Body of pancreas (tissue), 4 donors: ENCODE data around the gene PLCB3. TPM values are rescaled to one million over a fixed set of nuclear protein-coding genes. Genes with fewer than 3 reads are reported as not detected.
A peak's percentile ranks its signal among the peaks of the same experiment; 100 is the strongest.

ENCODE experiments used
- ATAC-seq: fragments of 150-250 bp; one replicate; pipeline ENCODE4 v1.9.1; 2016
- DNase-seq, 4 donors: peaks; one replicate each; pipeline ENCODE4 v3.0.0-alpha.2; 2019
- H3K27ac ChIP-seq, 4 donors: fragments of 200-600 bp; sonication (generic); 1 replicate in 3 of 4; 2 replicates in 1 of 4; pipeline versions ENCODE4 v1.5.1 to v1.6.1; 2016 to 2019; ENCODE audit warnings: mild to moderate bottlenecking in 1 of 4, mixed read lengths in 1 of 4, moderate library complexity in 1 of 4
- H3K27me3 ChIP-seq, 2 donors: fragments of 200-600 bp; sonication (generic); one replicate each; pipeline ENCODE4 v1.6.0; 2016; ENCODE audit warnings: mild to moderate bottlenecking in 1 of 2
- H3K36me3 ChIP-seq, 2 donors: fragments of 200-600 bp; sonication (generic); replicated peaks in 1 of 2; 2 replicates each; pipeline ENCODE4 v1.5.1; 2016; ENCODE audit warnings: low read depth in 2 of 2; ENCODE audit not compliant: insufficient read depth in 1 of 2
- H3K4me1 ChIP-seq: fragments of 200-600 bp; sonication (generic); one replicate; pipeline ENCODE4 v1.6.0; 2016
- H3K4me3 ChIP-seq, 2 donors: fragments of 200-600 bp; sonication (generic); 1 replicate in 1 of 2; 2 replicates in 1 of 2; pipeline ENCODE4 v1.5.1; 2016 to 2019
- H3K9me3 ChIP-seq, 3 donors: fragments of 200-600 bp; sonication (generic); 1 replicate in 2 of 3; 2 replicates in 1 of 3; pipeline ENCODE4 v1.5.1; 2016
- POLR2A ChIP-seq, 3 donors: fragments of 450-650 bp; IDR thresholded peaks; one replicate each; pipeline ENCODE4 v1.6.1; 2016; ENCODE audit warnings: antibody characterized with exemption in 3 of 3, mild to moderate bottlenecking in 2 of 3
- WGBS, 2 donors: methylation state at CpG; one replicate each; pipeline ENCODE4 v1.1.5; 2017; 5-methylcytosine and 5-hydroxymethylcytosine counted together
- intact Hi-C: fragments of 100-400 bp; cut with DNase I; formaldehyde crosslinking; loops from one replicate; pipeline ENCODE4 v1.15.1; 2023
- total RNA-seq, 2 donors: library from RNA; depleted of rRNA; stranded (reverse); fragments of >200 nt; gene quantifications; one replicate each; pipeline ENCODE4 v1.1.0, GENCODE V29; 2016
- TF ChIP-seq, protein P1 (sequence below), 7 experiments: fragments of 450-650 bp in 4 of 7; fragments of 200-600 bp in 3 of 7; sonication (generic) in 3 of 7; IDR thresholded peaks; one replicate each; pipeline ENCODE4 v1.5.1; 2016 to 2019; ENCODE audit warnings: antibody characterized with exemption in 7 of 7

Gene PLCB3
- total RNA-seq, 2 donors from 2014 or later, result 13.8 to 14.5 TPM

DNA sequence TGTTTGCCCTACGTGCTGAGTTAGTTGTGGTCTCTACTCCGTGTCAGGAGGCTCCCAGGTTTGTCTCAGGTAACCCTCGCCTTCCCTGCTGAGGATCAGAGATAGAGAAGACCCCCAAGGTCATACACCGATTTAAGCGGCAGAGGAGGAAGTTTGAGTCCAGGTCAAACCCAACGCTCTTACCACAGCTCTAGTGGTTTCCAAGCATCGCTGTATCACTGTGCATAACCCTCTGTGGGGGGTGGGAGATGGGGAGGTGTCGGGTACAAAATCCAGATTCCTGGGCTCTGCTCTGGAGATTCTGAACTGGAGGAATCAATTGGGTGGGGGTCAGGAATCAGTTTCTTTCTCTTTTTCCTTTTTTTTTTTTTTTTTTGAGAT lies 20.4 kb upstream of the PLCB3 start:
- no peaks in the 10 kb centered on the region for H3K27me3 ChIP-seq
- H3K9me3 ChIP-seq, result no peaks in the 10 kb centered on the region
- ATAC-seq (no peak), DNase-seq (no peak)
- H3K4me1 ChIP-seq, result peaks cover 77% of the 10 kb centered on the region
- H3K27ac ChIP-seq, result peak overlapping the region; percentile 85 to 97 (median 92)
- no peaks in the 10 kb centered on the region for H3K36me3 ChIP-seq
- 4 to 5% methylated on average over 8 of the region's 8 CpGs for WGBS, 2 donors
- TF ChIP-seq, protein P1, sequence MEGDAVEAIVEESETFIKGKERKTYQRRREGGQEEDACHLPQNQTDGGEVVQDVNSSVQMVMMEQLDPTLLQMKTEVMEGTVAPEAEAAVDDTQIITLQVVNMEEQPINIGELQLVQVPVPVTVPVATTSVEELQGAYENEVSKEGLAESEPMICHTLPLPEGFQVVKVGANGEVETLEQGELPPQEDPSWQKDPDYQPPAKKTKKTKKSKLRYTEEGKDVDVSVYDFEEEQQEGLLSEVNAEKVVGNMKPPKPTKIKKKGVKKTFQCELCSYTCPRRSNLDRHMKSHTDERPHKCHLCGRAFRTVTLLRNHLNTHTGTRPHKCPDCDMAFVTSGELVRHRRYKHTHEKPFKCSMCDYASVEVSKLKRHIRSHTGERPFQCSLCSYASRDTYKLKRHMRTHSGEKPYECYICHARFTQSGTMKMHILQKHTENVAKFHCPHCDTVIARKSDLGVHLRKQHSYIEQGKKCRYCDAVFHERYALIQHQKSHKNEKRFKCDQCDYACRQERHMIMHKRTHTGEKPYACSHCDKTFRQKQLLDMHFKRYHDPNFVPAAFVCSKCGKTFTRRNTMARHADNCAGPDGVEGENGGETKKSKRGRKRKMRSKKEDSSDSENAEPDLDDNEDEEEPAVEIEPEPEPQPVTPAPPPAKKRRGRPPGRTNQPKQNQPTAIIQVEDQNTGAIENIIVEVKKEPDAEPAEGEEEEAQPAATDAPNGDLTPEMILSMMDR (IDR thresholded peaks at IDR 0.05), result no peak
- no peak for TF ChIP-seq POLR2A (IDR thresholded peaks at IDR 0.05)
- intact Hi-C loops, result no loop called here
- H3K4me3 ChIP-seq, result peak overlapping the region; percentile 23 to 32

DNA sequence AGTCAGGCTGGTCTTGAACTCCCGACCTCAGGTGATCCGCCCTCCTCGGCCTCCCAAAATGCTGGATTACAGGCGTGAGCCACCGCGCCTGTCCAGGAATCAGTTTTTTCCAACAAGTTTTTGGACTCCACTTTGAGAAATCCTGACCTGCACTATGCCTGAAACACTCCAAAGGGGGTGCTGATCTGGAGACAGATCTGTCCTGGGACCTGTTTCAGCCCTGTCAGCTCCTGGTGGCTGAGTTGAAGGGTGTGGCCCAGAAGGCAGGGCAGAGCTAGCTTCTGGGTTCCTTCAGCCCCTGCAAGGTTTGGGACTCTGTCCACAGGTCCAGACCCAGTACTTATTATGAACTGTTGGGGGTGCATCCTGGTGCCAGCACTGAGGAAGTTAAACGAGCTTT lies 19.8 kb upstream of the PLCB3 start:
- Histone ChIP-seq H3K36me3 (no peaks in the 10 kb centered on the region), H3K9me3 (no peaks in the 10 kb centered on the region), H3K27ac (peak overlapping the region in 2 of 4 donors; percentile 93 to 97), H3K27me3 (no peaks in the 10 kb centered on the region), H3K4me3 (no peak overlapping the region), H3K4me1 (peaks cover 81% of the 10 kb centered on the region)
- TF ChIP-seq POLR2A (IDR thresholded peaks at IDR 0.05), result no peak
- TF ChIP-seq, protein P1 (IDR thresholded peaks at IDR 0.05), result no peak
- ATAC-seq (no peak), DNase-seq (no peak)
- 70 to 96% methylated on average over 5 to 7 of the region's 7 CpGs for WGBS, 2 donors
- intact Hi-C loops, result no loop called here

DNA sequence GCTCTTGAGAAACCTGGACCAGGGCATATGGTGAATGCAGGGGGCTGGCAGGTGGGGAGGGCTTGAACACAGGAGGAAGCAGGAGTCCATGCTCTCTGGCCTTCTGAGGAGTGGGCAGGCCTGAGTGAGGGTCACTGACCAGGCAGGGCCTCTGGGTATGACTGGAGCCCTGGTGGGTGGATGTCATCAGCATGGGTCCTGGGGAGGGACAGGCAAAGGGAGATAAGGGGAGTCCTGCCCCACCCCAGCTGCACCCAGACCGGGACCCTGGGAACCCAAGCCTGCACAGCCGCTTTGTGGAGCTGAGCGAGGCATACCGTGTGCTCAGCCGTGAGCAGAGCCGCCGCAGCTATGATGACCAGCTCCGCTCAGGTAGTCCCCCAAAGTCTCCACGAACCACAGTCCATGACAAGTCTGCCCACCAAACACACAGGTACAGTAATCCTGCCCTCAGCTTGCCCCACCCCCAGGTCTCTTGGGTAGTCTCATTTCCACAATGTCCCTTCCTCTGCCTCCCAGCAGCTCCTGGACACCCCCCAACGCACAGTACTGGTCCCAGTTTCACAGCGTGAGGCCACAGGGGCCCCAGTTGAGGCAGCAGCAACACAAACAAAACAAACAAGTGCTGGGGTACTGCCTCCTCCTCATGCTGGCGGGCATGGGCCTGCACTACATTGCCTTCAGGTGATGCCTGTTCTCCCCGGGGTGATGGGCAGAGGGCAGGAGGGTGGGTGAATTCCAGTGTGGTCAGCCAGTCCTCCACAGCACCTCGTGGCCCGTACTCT lies 19.0 kb upstream of the PLCB3 start:
- TF ChIP-seq, protein P1 (IDR thresholded peaks at IDR 0.05), result no peak
- no peak for TF ChIP-seq POLR2A (IDR thresholded peaks at IDR 0.05)
- intact Hi-C loops, result no loop called here

DNA sequence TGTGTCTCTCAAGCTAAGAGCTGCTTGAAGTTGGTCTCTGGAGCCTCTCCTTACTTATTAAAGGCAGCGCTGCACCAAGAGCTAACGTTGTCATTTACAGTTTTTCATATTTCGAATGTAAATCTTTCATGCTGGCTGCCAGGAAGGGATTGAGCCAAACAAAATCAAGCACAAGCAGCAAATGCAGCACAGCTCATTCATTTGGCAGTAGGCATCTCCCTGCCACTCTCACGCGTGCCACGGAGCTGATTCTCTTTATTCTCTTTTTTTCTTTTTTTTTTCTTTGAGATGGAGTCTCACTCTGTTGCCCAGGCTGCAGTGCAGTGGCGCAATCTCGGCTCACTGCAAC lies 18.4 kb upstream of the PLCB3 start:
- 87 to 88% methylated on average over 8 of the region's 8 CpGs for WGBS, 2 donors
- no peak for DNase-seq
- no peak overlapping the region for H3K4me3 ChIP-seq
- intact Hi-C loops, result no loop called here
- no peaks in the 10 kb centered on the region for H3K9me3 ChIP-seq
- ATAC-seq, result no peak
- H3K4me1 ChIP-seq, result peaks cover 76% of the 10 kb centered on the region
- H3K27me3 ChIP-seq, result no peaks in the 10 kb centered on the region
- H3K27ac ChIP-seq, result no peak overlapping the region
- TF ChIP-seq, protein P1 (IDR thresholded peaks at IDR 0.05), result no peak
- no peak for TF ChIP-seq POLR2A (IDR thresholded peaks at IDR 0.05)
- H3K36me3 ChIP-seq, result no peaks in the 10 kb centered on the region

More for the DNA sequence above, 19.0 kb upstream of the PLCB3 start:
- WGBS, 2 donors, result 80 to 82% methylated on average over 4 to 8 of the region's 15 CpGs
- DNase-seq (no peak), ATAC-seq (no peak)
- Histone ChIP-seq H3K4me1 (peaks cover 76% of the 10 kb centered on the region), H3K27me3 (no peaks in the 10 kb centered on the region), H3K9me3 (no peaks in the 10 kb centered on the region), H3K4me3 (no peak overlapping the region), H3K36me3 (no peaks in the 10 kb centered on the region), H3K27ac (peak overlapping the region in 1 of 4 donors; percentile 93)
